ENCODE results near the gene TPT1.
"Not testable (repeated sequence)": the region's sequence is repeated elsewhere in the genome, so short reads cannot be mapped to it uniquely, and the experiment has no call there.

TPT1 gene

DNA sequence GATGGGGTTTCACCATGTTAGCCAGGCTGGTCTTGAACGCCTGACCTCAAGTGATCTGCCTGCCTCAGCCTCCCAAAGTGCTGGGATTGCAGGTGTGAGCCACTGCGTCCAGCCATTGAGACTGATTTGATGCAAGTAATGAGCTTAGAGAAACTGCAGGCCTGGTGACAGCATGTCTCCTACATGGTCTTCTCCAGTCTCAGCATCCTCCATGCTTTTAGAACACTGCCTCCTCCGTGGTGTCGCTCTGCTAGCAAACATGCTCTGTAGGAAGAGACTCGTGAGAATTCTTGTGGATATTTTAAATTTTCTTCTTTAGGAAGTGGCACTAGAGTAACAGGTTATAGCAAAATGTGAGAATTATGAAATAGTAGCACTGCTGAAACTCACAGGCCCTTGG is 37.1 kb downstream of the TPT1 start:
- no peak for DNase-seq (ENCODE audit: low read depth in 1 of 2, low spot score in 1 of 2)

- DNase-seq (ENCODE audit: low read depth in 1 of 2, low spot score in 1 of 2), result no peak
Observed at GRCh38 chr13:45303026-45303425, 38.0 kb downstream of the TPT1 start.

GRCh38 chr13:45302507-45302906 is 38.5 kb downstream of the TPT1 start:
- DNase-seq (ENCODE audit: low read depth in 1 of 2, low spot score in 1 of 2), result no peak

DNA sequence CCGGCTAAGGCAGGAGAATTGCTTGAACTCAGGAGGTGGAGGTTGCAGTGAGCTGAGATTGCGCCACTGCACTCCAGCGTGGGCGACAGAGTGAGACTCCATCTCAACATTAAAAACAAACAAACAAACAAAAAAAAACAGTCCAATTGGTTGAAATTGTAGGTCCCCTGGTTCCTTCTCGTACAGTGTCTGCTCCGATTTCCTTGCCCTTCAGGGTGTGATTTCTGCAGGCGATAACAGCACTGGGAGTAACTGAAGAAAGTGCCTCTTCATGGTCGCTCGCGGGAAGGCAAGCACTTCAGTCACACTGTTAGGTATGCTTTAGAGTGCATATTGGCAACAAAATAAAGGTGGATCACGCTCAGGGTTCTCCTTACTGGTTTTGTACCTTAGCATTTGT is 39.7 kb downstream of the TPT1 start:
- DNase-seq (ENCODE audit: low read depth in 1 of 2, low spot score in 1 of 2), result no peak

DNA sequence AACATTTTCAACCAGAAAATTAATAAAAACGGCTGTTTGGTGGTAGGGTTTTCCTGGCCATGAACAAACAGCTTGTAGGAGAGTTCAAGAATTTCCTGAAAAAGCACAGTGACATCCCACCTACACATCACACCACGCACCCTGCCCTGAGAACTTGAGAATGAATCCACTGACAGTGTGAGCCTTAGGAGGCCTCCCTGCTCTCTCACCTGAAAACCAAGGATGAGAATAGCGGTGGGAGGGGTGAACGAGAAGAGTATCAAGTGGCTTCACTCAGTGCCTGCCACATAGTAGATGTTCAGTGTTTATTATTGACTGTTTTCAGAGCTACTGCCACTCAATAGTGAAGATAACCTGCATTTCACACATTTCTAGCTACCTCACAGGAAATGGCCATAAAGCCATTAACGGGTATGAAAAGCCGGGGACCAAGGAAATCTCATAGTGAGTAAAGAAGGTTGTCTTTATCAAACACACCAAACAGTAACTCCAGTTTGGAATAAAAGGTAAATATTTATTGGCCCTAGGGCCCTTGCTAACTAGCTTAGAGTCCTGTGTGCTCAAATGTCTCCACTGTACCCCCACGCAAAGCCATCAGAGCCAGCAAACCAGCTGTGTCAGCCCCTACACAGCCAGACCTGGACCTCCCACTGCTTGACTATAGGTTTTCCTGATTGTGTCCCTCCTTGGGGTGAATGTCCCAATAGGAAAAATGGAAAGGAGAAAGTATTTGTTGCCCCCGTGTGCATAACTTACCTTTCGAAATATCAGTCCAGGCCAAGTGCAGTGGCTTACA is 40.6 kb downstream of the TPT1 start:
- DNase-seq (ENCODE audit: low read depth in 1 of 2, low spot score in 1 of 2), result no peak

DNA sequence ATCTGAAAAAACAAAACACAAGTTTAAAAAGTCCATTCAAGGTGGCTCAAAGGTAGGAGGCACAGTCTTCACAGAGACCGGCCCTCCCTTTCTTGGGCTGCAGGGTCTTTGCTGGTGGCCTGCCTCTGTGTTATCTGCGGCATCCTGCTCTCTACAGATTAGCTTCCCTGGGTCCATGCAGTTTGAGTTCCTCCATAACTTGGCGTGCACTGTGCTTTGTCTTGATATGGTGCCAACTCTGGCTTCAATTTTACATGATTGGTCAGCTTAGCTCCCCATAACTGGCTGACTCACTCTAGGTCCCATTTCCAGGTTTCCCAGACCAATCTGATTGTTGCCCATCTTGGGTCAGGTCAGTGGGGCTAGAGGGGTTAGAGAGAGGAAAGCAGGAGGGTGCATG is 41.8 kb downstream of the TPT1 start:
- DNase-seq (ENCODE audit: low read depth in 1 of 2, low spot score in 1 of 2), result no peak

- not testable (repeated sequence) for DNase-seq (ENCODE audit: low read depth in 1 of 2, low spot score in 1 of 2)
Observed at GRCh38 chr13:45298550-45298949, 42.4 kb downstream of the TPT1 start.

DNA sequence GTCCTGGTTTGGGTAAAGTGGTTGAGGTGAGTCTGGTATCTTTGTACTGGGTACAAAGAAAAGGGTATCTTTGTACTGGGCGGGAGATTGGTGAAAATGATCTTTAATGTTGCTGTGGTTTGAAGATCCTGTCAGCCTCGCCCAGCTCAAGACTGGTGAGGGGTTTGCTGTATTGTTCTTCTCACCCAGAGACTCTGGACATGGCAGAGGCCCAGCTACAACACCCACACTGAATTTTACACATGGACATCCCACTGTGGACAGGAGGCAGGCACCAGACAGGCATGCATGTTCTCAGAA is 42.8 kb downstream of the TPT1 start:
- DNase-seq (ENCODE audit: low read depth in 1 of 2, low spot score in 1 of 2), result no peak

DNA sequence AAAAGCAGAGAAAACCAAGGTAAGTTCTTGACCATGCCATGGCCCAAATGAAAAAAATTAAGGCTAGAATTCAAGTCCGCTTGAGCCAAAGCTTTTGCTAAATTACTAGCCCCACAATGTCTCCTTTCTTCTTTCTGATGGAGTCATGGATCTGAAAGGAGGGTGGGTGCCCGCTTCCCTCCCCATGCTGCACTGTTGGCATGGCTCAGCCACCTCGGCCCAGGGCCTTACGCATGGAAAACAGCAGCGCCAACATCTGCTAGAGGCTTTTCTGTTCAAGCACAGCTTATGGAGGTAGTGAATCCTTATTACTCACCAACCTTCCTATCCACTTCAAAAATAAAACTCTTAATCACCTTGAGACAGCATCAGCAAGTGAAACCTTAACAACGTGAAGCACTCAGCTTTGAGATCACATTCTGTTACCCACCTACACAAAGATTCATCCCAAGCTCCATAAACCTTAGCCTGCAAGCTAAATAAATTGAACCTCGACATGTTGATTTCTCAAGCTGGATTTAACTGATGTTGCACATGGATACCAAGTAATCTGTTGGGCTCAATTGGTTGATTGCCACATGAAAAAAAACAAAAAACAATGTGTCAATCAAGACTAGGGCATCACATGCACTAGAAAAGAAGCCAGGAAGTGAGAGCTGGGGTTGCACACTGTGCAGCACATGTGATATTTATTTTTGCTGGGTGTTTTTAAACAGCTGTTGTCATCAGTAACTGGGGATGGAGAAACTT is 43.4 kb downstream of the TPT1 start:
- no peak for DNase-seq (ENCODE audit: low read depth in 1 of 2, low spot score in 1 of 2)

DNA sequence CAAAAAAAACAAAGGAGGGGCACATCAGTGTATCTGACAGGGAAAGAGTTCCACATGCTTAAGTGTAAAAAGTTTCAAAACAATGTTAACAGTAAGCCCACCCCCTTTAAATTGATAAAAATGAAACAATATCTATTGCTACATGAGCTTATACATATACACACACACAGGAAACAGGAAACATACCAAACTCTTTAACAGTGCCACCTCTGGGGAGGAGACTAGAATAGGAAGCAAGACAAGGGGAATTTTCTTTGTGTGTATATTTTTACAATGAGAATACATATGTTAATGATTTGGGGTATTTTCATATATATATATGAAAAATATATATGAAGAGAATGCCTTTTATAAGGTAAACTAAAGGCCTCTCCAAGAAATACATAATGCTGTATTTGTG is 44.7 kb downstream of the TPT1 start:
- no peak for DNase-seq (ENCODE audit: low read depth in 1 of 2, low spot score in 1 of 2)

DNA sequence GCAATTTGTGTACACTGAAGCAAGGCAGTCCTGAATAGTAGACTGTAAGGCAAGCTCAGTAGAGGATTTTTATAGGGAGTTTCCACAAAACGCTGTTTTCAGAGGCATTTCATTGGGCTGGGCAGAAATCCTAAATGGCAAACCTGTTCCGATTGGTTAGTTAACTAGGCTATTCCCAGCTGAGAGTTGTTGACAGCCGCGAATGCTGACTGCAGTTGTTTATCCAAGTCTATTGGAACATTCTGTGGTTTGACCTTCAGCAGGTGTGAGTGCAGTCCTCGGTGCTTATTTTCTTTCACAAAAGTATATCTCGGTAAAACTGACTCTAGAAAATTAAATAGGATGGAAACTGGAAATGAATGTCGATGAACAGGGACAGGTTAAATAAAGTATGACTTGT is 45.4 kb downstream of the TPT1 start:
- no peak for DNase-seq (ENCODE audit: low read depth in 1 of 2, low spot score in 1 of 2)

DNA sequence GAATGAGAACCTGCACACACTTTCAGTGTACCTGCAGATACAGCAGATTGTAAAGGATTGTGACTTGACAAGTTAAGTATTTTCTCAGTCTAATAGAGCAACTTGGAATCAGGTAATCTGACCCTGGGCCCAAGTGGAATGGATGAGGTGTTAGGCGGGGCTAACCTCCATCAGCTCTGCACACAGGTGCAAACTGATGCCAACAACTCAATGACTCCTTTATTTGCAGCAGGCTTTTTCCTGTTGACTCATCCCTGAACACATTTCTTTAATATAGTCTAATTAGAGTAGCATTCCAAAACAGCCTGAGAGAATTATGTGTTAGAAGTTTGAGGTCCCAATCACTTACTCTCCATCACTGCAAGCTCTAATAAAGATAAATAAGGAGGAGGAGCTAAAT is 48.8 kb downstream of the TPT1 start:
- no peak for DNase-seq (ENCODE audit: low read depth in 1 of 2, low spot score in 1 of 2)

DNA sequence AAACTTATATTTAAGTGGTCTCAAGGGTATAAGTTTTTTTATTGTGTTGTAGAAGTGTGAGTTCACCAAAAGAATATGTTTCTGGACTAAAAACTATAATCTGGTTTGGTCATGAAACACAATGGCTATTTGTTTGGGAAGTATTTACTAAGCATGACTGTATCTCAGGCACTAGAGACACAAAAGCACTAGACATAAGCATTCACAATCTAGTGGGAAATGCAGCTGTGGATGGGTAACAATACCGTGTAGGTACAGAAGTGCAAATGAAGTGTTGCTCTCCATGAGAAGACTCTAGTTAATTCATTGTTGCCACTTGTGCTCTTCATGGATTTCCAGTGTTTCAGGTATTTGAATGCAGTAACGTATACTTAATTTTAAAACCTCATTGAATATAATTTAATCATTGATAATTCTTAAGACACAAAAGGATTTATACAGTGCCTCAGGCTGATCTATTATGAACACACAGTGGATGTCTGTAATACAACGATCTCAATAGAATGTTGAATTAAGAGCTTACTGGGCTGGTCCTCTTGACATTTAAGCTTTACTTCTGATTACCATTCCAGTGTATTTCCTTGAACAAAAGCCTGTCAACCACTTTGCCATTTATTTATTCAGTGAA is 50.9 kb downstream of the TPT1 start:
- DNase-seq (ENCODE audit: low read depth in 1 of 2, low spot score in 1 of 2), result no peak
